Neural progenitor cell (in vitro differentiated cells): ENCODE results near the gene MMS22L. TPM values are rescaled to one million over a fixed set of nuclear protein-coding genes. Genes with fewer than 3 reads are reported as not detected.

Source experiments
- DNase-seq: peaks from one replicate; pipeline ENCODE4 v3.0.0-alpha.2; 2016; ENCODE audit warnings: low spot score
- H2AFZ ChIP-seq: fragments of 200-600 bp; sonication (generic); replicated peaks from 2 replicates; pipeline ENCODE4 v1.6.1; 2016; ENCODE audit warnings: antibody characterized with exemption
- H3F3A ChIP-seq: fragments of 200-600 bp; sonication (generic); 2 replicates; pipeline ENCODE4 v1.6.1; 2016; ENCODE audit warnings: antibody characterized with exemption, low read depth
- H3K27ac ChIP-seq: fragments of 200-600 bp; sonication (generic); 2 replicates; pipeline ENCODE4 v1.5.1; 2016; ENCODE audit warnings: mild to moderate bottlenecking
- H3K27me3 ChIP-seq: fragments of 200-600 bp; sonication (generic); 2 replicates; pipeline ENCODE4 v1.6.1; 2016; ENCODE audit warnings: mild to moderate bottlenecking, moderate library complexity
- H3K36me3 ChIP-seq: fragments of 200-600 bp; sonication (generic); 2 replicates; pipeline ENCODE4 v1.5.1; 2016
- H3K4me1 ChIP-seq: fragments of 200-600 bp; sonication (generic); 2 replicates; pipeline ENCODE4 v1.6.1; 2016; ENCODE audit warnings: mixed run types
- H3K4me2 ChIP-seq: fragments of 200-600 bp; sonication (generic); 2 replicates; pipeline ENCODE4 v1.6.1; 2016
- H3K4me3 ChIP-seq: fragments of 200-600 bp; sonication (generic); 2 replicates; pipeline ENCODE4 v1.5.1; 2016
- H3K79me2 ChIP-seq: fragments of 200-600 bp; sonication (generic); 2 replicates; pipeline ENCODE4 v1.6.1; 2016; ENCODE audit warnings: low read depth
- H3K9ac ChIP-seq: fragments of 200-600 bp; sonication (generic); 2 replicates; pipeline ENCODE4 v1.6.1; 2016
- H3K9me3 ChIP-seq: fragments of 200-600 bp; sonication (generic); 2 replicates; pipeline ENCODE4 v1.5.1; 2016; ENCODE audit warnings: low read depth
- H4K20me1 ChIP-seq: fragments of 200-600 bp; sonication (generic); 2 replicates; pipeline ENCODE4 v1.6.1; 2016; ENCODE audit warnings: low read depth
- H3K27ac Mint-ChIP-seq: 3 replicates; pipeline ENCODE4 v1.8.0; 2021; ENCODE audit warnings: mixed read lengths
- H3K27me3 Mint-ChIP-seq: 2 replicates; pipeline ENCODE4 v1.8.0; 2022; ENCODE audit warnings: low read depth, mild to moderate bottlenecking, inconsistent platforms, moderate library complexity, mixed read lengths; ENCODE audit not compliant: insufficient read depth
- H3K36me3 Mint-ChIP-seq: 3 replicates; pipeline ENCODE4 v1.8.0; 2021; ENCODE audit warnings: mixed read lengths
- H3K4me1 Mint-ChIP-seq: 3 replicates; pipeline ENCODE4 v1.8.0; 2021; ENCODE audit warnings: mixed read lengths
- H3K4me3 Mint-ChIP-seq: 3 replicates; pipeline ENCODE4 v1.8.0; 2021; ENCODE audit warnings: mild to moderate bottlenecking, moderate library complexity, mixed read lengths
- H3K9me3 Mint-ChIP-seq: 3 replicates; pipeline ENCODE4 v1.8.0; 2020; ENCODE audit warnings: mixed read lengths
- CTCF ChIP-seq: fragments of 200-600 bp; sonication (generic); IDR thresholded peaks from 2 replicates; pipeline ENCODE4 v1.5.1; 2017; ENCODE audit warnings: antibody characterized with exemption, mild to moderate bottlenecking
- EZH2 ChIP-seq: fragments of 200-600 bp; sonication (generic); IDR thresholded peaks from 2 replicates; pipeline ENCODE4 v1.6.1; 2017; ENCODE audit warnings: antibody characterized with exemption, mild to moderate bottlenecking, moderate library complexity
- EZH2phosphoT487 ChIP-seq: fragments of 200-600 bp; sonication (generic); IDR thresholded peaks from 2 replicates; pipeline ENCODE4 v1.6.1; 2017; ENCODE audit warnings: antibody characterized with exemption
- total RNA-seq: library from RNA; depleted of rRNA; stranded (reverse); fragments of >200 nt; gene quantifications from 2 replicates; pipeline ENCODE4 v1.2.3, GENCODE V29; 2015; ENCODE audit warnings: low replicate concordance

MMS22L gene
- total RNA-seq, 1 donor from 2014 or later = 76.5 TPM

GRCh38 chr6:97269821-97270220, 13.2 kb downstream of the MMS22L start:
- peaks cover 6% of the 10 kb centered on the region for H4K20me1 ChIP-seq
- no peak overlapping the region for H3K4me2 ChIP-seq
- peaks cover 3% of the 10 kb centered on the region for H3K9me3 ChIP-seq
- Mint-ChIP-seq H3K4me1 (no peaks in the 10 kb centered on the region), H3K27ac (no peak overlapping the region), H3K36me3 (peaks cover 42% of the 10 kb centered on the region), H3K4me3 (no peak overlapping the region), H3K27me3 (no peaks in the 10 kb centered on the region), H3K9me3 (peaks cover 10% of the 10 kb centered on the region)
- no peak overlapping the region for H3K27ac ChIP-seq
- DNase-seq = no peak
- TF ChIP-seq CTCF = no peak
- no peak for TF ChIP-seq EZH2
- TF ChIP-seq EZH2phosphoT487 = no peak
- no peaks in the 10 kb centered on the region for H3K27me3 ChIP-seq
- H2AFZ ChIP-seq = no peak overlapping the region
- H3K4me3 ChIP-seq = no peak overlapping the region
- H3K4me1 ChIP-seq = no peaks in the 10 kb centered on the region
- H3K36me3 ChIP-seq = peaks cover 67% of the 10 kb centered on the region
- H3K79me2 ChIP-seq = peaks cover 61% of the 10 kb centered on the region
- no peaks in the 10 kb centered on the region for H3F3A ChIP-seq
- H3K9ac ChIP-seq = no peak overlapping the region

GRCh38 chr6:97262676-97263075, 20.3 kb downstream of the MMS22L start:
- peaks cover 50% of the 10 kb centered on the region for H3K36me3 ChIP-seq
- Mint-ChIP-seq H3K4me3 (no peak overlapping the region), H3K9me3 (peaks cover 12% of the 10 kb centered on the region), H3K36me3 (peaks cover 32% of the 10 kb centered on the region), H3K27me3 (no peaks in the 10 kb centered on the region), H3K27ac (no peak overlapping the region), H3K4me1 (no peaks in the 10 kb centered on the region)
- TF ChIP-seq EZH2phosphoT487 (no peak), CTCF (no peak), EZH2 (no peak)
- peaks cover 33% of the 10 kb centered on the region for H3K79me2 ChIP-seq
- no peak overlapping the region for H3K4me3 ChIP-seq
- H4K20me1 ChIP-seq = no peaks in the 10 kb centered on the region
- no peak for DNase-seq
- H3K4me2 ChIP-seq = no peak overlapping the region
- no peaks in the 10 kb centered on the region for H3K27me3 ChIP-seq
- H3F3A ChIP-seq = no peaks in the 10 kb centered on the region
- no peak overlapping the region for H2AFZ ChIP-seq
- no peak overlapping the region for H3K9ac ChIP-seq
- H3K9me3 ChIP-seq = peaks cover 5% of the 10 kb centered on the region
- no peak overlapping the region for H3K27ac ChIP-seq
- H3K4me1 ChIP-seq = no peaks in the 10 kb centered on the region

- H3F3A ChIP-seq = no peaks in the 10 kb centered on the region
- Mint-ChIP-seq H3K27ac (no peak overlapping the region), H3K4me3 (no peak overlapping the region), H3K27me3 (peaks cover 6% of the 10 kb centered on the region), H3K36me3 (peaks cover 32% of the 10 kb centered on the region), H3K9me3 (peaks cover 15% of the 10 kb centered on the region), H3K4me1 (no peaks in the 10 kb centered on the region)
- H3K9ac ChIP-seq = no peak overlapping the region
- no peak for DNase-seq
- no peak overlapping the region for H3K4me3 ChIP-seq
- no peak for TF ChIP-seq CTCF
- no peaks in the 10 kb centered on the region for H3K79me2 ChIP-seq
- no peak overlapping the region for H2AFZ ChIP-seq
- H3K4me2 ChIP-seq = no peak overlapping the region
- peaks cover 14% of the 10 kb centered on the region for H3K36me3 ChIP-seq
- H3K27ac ChIP-seq = no peak overlapping the region
- H3K27me3 ChIP-seq = no peaks in the 10 kb centered on the region
- H4K20me1 ChIP-seq = no peaks in the 10 kb centered on the region
- H3K4me1 ChIP-seq = no peaks in the 10 kb centered on the region
- no peaks in the 10 kb centered on the region for H3K9me3 ChIP-seq
Observed at GRCh38 chr6:97246842-97247241, 36.2 kb downstream of the MMS22L start.
